Activated B cell treated with CpG ODN at 0.5 μM for 24 hours (primary cell): ENCODE data around the gene PDCD4. TPM values are rescaled to one million over a fixed set of nuclear protein-coding genes. Genes with fewer than 3 reads are reported as not detected.

Experiments used
- ATAC-seq: fragments of 200-7000 bp; cut with Tn5 transposase; one replicate; pipeline ENCODE4 v1.10.0; 2021; ENCODE audit warnings: low read depth, mild to moderate bottlenecking, moderate library complexity
- CTCF ChIA-PET: fragments of 350-600 bp; sonication (Branson Sonifier 250); formaldehyde crosslinking; loops from one replicate; lab custom pipeline; 2021; ENCODE audit warnings: antibody characterized with exemption; lab: Charles Lee
- POLR2A ChIA-PET: fragments of 350-600 bp; sonication (Branson Sonifier 250); formaldehyde crosslinking; loops from one replicate; lab custom pipeline; 2021; ENCODE audit warnings: antibody characterized with exemption; lab: Charles Lee
- DNase-seq: peaks from one replicate; pipeline ENCODE4 v3.0.0; 2022
- H3K27ac Mint-ChIP-seq: one replicate; pipeline ENCODE4 v1.8.0; 2020; ENCODE audit warnings: mixed read lengths
- H3K27me3 Mint-ChIP-seq: one replicate; pipeline ENCODE4 v1.8.0; 2021; ENCODE audit warnings: mixed read lengths
- H3K36me3 Mint-ChIP-seq: one replicate; pipeline ENCODE4 v1.8.0; 2021; ENCODE audit warnings: low read depth, mixed read lengths
- H3K4me1 Mint-ChIP-seq: one replicate; pipeline ENCODE4 v1.8.0; 2021; ENCODE audit warnings: mixed read lengths
- H3K4me3 Mint-ChIP-seq: one replicate; pipeline ENCODE4 v1.8.0; 2020; ENCODE audit warnings: mild to moderate bottlenecking, mixed read lengths
- H3K9me3 Mint-ChIP-seq: one replicate; pipeline ENCODE4 v1.8.0; 2020; ENCODE audit warnings: mixed read lengths
- CTCF ChIP-seq: fragments of 200-600 bp; IDR thresholded peaks from one replicate; pipeline ENCODE4 v1.8.0; 2022; ENCODE audit warnings: antibody characterized with exemption, mild to moderate bottlenecking
- intact Hi-C: fragments of 100-400 bp; cut with micrococcal nuclease; formaldehyde crosslinking; loops from one replicate; pipeline ENCODE4 v1.15.1; 2024
- total RNA-seq: library from RNA; stranded (reverse); gene quantifications from 2 replicates; pipeline ENCODE4 v1.2.3, GENCODE V29; 2022

Gene PDCD4
- total RNA-seq, 1 donor from 2014 or later: 143 TPM

- ChIA-PET POLR2A (interaction anchor here (0.8 to 5.6 kb wide), 4 partner anchors 10 to 18 kb away, joined by 3 to 64 read pairs (median 6); partner anchors contain the start of gene PDCD4), CTCF (interaction anchor here (1.0 to 1.2 kb wide), 4 partner anchors 10 to 116 kb away, joined by 3 read pairs; no protein-coding TSS in a partner anchor)
- Mint-ChIP-seq H3K27me3 (no peaks in the 10 kb centered on the region), H3K27ac (peak overlapping the region; percentile 72), H3K4me1 (peaks cover 97% of the 10 kb centered on the region), H3K9me3 (no peaks in the 10 kb centered on the region), H3K36me3 (no peaks in the 10 kb centered on the region), H3K4me3 (no peak overlapping the region)
- ATAC-seq (no peak), DNase-seq (no peak)
- TF ChIP-seq CTCF: no peak
- intact Hi-C loops: loop anchor here (10.0 kb wide), 2 partner anchors 447 to 947 kb away; no protein-coding TSS in a partner anchor
Measured at GRCh38 chr10:110861930-110862649, 9.6 kb upstream of the PDCD4 start.

GRCh38 chr10:110862961-110863360 lies 8.8 kb upstream of the PDCD4 start:
- H3K9me3 Mint-ChIP-seq: no peaks in the 10 kb centered on the region
- no peaks in the 10 kb centered on the region for H3K27me3 Mint-ChIP-seq
- H3K27ac Mint-ChIP-seq: peak overlapping the region; percentile 97
- DNase-seq (no peak), ATAC-seq (no peak)
- CTCF ChIA-PET: interaction anchor here (1.0 kb wide), 1 partner anchor 10 kb away, joined by 3 read pairs; no protein-coding TSS in a partner anchor
- TF ChIP-seq CTCF: no peak
- H3K4me3 Mint-ChIP-seq: no peak overlapping the region
- H3K36me3 Mint-ChIP-seq: no peaks in the 10 kb centered on the region
- H3K4me1 Mint-ChIP-seq: peaks cover 97% of the 10 kb centered on the region
- intact Hi-C loops: loop anchor here (10.0 kb wide), 2 partner anchors 448 to 948 kb away; no protein-coding TSS in a partner anchor
- POLR2A ChIA-PET: interaction anchor here (0.8 to 1.0 kb wide), 3 partner anchors 9 to 14 kb away, joined by 3 to 8 read pairs (median 5); partner anchors contain the start of gene PDCD4

- ChIA-PET CTCF (interaction anchor here (1.0 kb wide), 1 partner anchor 10 kb away, joined by 3 read pairs; no protein-coding TSS in a partner anchor), POLR2A (interaction anchor here (0.9 to 1.0 kb wide), 2 partner anchors 10 to 15 kb away, joined by 3 to 5 read pairs; no protein-coding TSS in a partner anchor)
Measured at GRCh38 chr10:110863361-110863760, 8.4 kb upstream of the PDCD4 start.

DNA sequence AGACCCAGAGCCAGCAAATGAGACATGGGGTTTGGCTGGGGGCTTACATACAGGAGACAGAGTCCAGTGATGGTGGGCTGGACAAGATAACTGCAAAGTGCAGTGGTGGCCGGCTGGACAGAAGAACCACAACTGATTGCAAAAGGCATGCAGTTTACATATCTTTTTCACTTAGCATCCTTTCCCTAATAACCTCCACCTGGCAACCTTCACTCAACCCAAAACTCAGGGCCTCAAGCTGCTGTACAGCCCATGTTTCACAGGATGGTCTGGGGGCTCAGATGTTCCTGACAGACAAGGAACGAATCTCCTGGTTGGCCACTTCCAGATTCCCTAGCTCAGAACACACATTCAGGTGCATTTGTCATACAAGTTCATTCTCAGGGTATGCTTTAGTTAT lies 7.8 kb upstream of the PDCD4 start:
- Mint-ChIP-seq H3K36me3 (no peaks in the 10 kb centered on the region), H3K9me3 (no peaks in the 10 kb centered on the region), H3K27me3 (no peaks in the 10 kb centered on the region), H3K4me1 (peaks cover 98% of the 10 kb centered on the region), H3K27ac (peak overlapping the region; percentile 97), H3K4me3 (no peak overlapping the region)
- no peak for TF ChIP-seq CTCF
- CTCF ChIA-PET: no interaction called here
- DNase-seq (no peak), ATAC-seq (no peak)
- intact Hi-C loops: loop anchor here (1.0 to 10.0 kb wide), 6 partner anchors 8 to 949 kb away; partner anchors contain the start of gene DUSP5
- POLR2A ChIA-PET: interaction anchor here (0.6 to 5.3 kb wide), 5 partner anchors 9 to 789 kb away, joined by 3 to 219 read pairs (median 4); no protein-coding TSS in a partner anchor

More at GRCh38 chr10:110863361-110863760, 8.4 kb upstream of the PDCD4 start:
- DNase-seq (no peak), ATAC-seq (no peak)
- intact Hi-C loops: loop anchor here (10.0 kb wide), 2 partner anchors 449 to 949 kb away; no protein-coding TSS in a partner anchor
- H3K4me3 Mint-ChIP-seq: no peak overlapping the region
- no peaks in the 10 kb centered on the region for H3K36me3 Mint-ChIP-seq
- peaks cover 97% of the 10 kb centered on the region for H3K4me1 Mint-ChIP-seq
- H3K27me3 Mint-ChIP-seq: no peaks in the 10 kb centered on the region
- H3K27ac Mint-ChIP-seq: peak overlapping the region; percentile 97
- TF ChIP-seq CTCF: no peak
- H3K9me3 Mint-ChIP-seq: no peaks in the 10 kb centered on the region
